Prostate gland (tissue), 2 donors: ENCODE results near the gene KCNC1.

ENCODE experiments used
- CTCF ChIP-seq, 4 experiments: fragments of 200-600 bp in 2 of 4; fragments of 450-650 bp in 2 of 4; sonication (generic) in 2 of 4; IDR thresholded peaks; 1 replicate in 3 of 4; 2 replicates in 1 of 4; pipeline ENCODE4 v1.5.1; 2016 to 2019; ENCODE audit warnings: antibody characterized with exemption in 4 of 4, mild to moderate bottlenecking in 2 of 4, moderate library complexity in 2 of 4
- POLR2A ChIP-seq: fragments of 450-650 bp; IDR thresholded peaks from one replicate; pipeline ENCODE4 v1.6.1; 2016; ENCODE audit warnings: antibody characterized with exemption, mild to moderate bottlenecking
- POLR2AphosphoS5 ChIP-seq: sonication (generic); formaldehyde crosslinking; IDR thresholded peaks from one replicate; pipeline ENCODE4 v1.6.1; 2017; ENCODE audit warnings: antibody characterized with exemption

GRCh38 chr11:17802491-17802890 lies 67.9 kb downstream of the KCNC1 start:
- TF ChIP-seq POLR2A (no peak), CTCF (IDR thresholded peaks at IDR 0.05) (no peak), POLR2AphosphoS5 (no peak)
